T47D (cell line): ENCODE measurements around the gene DPPA3.
"Not testable (repeated sequence)": the region's sequence is repeated elsewhere in the genome, so short reads cannot be mapped to it uniquely, and the experiment has no call there.

ENCODE experiments used
- DNase-seq, 2 experiments: peaks; one replicate each; pipeline versions ENCODE4 v3.0.0 to v3.0.0-alpha.2; 2011 to 2012; ENCODE audit warnings: low read depth in 1 of 2, low spot score in 1 of 2
- JUND ChIP-seq: IDR thresholded peaks from 2 replicates; pipeline ENCODE4 v1.6.1; 2012; ENCODE audit warnings: low read depth
- in situ Hi-C: cut with HindIII; loops from 2 replicates; pipeline ENCODE4 v1.10.0; 2016; ENCODE audit warnings: low sequenced_read_pairs, low pct_unique_long_range_greater_than_20kb

DPPA3 gene

DNA sequence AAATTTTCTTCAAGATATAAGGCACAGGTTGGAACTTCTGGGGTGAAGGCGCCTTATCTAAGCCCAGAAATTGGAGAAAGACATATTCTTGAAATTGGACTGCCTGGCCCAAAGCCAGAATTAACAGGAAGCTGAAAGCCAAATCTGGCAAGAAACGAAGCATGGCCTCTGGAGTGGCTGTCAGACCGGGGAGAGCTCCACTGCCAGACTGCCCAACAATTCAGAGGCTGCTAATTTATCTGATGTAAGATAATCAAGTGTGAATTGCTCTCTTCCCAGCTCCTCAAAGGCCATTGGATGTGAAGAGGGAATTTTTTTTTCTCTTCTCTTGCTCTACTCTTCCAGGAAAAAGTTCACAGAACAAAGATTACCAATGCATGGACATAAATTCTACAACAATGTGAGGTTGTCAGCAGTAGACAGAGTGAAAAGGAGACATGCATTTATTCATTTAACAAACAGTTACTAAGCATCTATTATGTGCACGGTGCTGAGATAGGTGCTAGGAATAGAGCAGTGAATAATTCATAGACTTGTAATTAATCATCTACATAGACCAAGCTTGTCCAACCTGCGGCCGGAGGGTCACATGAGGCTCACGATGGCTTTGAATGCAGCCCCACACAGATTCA, 15.6 kb upstream of the DPPA3 start, which contains the start of gene GDF3:
Gene GDF3 (minus strand): TSS at position 210 of the 632 bp plus-strand sequence. CDS start 47 bp downstream, at position 163.
- in situ Hi-C loops = no loop called here
- no peak for DNase-seq
- no peak for TF ChIP-seq JUND

DNA sequence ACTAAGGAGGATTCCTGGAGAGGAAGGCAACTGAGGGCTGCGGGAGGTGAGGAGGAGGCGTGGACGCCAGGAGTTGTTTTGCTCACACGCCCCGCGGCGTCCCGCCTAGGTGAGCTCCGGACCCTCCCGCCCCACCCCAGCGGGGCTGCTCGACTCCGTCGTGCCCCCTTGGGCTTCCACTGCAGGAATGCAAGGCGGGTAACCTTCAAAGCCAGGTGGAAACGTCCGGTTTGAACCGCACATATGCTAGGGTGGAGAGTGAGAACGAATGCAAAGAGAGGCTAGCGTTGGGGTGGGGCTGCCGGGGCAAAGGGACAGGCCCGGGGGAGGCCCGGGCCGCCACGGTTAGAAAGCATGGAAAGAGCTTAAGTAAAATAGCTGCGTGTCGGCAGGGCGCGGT, 5.4 kb upstream of the DPPA3 start:
- no peak for DNase-seq

DNA sequence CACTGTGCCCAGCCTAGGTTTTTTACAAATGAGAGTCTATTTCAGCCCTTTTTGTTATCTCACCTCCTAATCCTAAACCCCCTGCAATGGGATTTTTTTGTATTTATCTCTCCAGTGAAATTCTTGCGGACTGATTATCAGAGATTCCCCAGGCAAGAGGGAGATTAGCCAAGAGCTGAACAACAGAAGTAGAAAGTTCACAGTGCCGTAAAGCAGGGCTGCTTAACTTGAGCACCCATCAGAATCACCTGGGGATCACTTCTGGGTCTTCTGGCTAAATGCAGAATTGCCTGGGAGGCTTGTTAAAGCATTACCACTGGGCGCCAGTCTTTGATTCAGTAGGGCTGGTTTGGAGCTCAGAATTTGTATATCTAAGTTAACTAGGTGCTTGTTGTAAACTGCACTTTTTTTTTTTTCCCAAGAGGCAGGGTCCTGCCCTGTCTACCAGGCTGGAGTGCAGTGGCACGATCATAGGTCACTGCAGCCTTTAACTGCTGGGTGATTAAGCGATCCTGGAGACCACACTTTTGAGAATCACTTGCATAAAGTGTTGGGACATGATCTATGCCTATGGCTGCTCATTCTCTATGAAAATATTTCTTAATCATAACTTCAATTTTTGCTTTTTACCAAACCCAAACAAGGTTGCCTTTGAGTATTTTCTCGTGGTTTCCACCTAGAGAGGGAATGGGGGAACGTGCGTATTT, 1.1 kb upstream of the DPPA3 start:
- no peak for DNase-seq
- in situ Hi-C loops = no loop called here
- no peak for TF ChIP-seq JUND

More for the DNA sequence above, 5.4 kb upstream of the DPPA3 start:
- no peak for TF ChIP-seq JUND
- in situ Hi-C loops = no loop called here

DNA sequence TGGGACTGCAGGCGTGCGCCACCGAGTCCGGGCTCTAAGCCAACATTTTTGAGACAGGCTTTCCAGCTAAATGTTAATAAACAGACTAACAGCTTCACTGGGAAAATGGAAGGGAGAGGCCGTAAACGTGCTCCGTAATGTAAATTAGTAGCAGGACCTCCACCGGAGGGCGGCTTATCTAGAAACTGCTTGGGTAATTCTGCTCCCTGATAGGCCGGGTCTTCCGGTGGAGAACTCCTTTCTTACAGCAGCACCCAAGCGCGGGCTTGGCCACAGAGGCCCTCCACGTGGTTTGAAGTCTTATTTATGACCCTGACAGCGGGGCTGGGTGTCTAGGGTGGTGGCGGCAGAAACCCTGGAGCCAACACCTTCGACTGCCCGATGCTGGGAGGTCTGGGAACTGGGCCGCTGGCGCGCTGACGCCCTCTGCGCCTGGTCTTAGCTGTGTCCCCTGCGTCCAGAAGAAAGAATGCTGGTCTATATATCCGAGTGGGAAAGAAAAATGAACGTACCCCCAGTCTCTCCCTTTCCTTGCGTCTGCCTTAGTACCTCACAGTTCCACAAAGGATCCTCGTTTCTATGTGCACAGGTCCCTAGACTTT, 1.7 kb downstream of the DPPA3 start:
- in situ Hi-C loops = no loop called here
- DNase-seq = no peak
- TF ChIP-seq JUND = no peak

DNA sequence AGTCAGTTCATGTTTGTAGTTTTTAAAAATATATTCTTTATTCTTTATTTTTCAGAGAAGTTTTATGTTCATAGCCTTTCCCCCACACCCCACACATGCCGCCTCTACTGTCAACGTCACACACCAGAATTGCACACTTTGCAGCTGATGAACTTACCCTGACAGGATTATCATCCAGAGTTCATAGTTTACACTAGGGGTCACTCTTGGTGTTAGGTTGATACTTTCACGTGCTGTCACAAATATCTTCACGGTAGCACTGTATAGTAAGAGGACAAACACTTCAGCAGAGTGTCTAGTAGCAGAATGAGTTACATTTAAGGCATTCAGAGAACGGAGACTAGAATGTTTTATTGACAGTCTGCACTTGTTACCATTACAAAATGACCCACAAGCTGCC, 5.1 kb downstream of the DPPA3 start:
- DNase-seq = peak in 1 of 2 experiments; percentile 6
- no peak for TF ChIP-seq JUND
- in situ Hi-C loops = no loop called here

DNA sequence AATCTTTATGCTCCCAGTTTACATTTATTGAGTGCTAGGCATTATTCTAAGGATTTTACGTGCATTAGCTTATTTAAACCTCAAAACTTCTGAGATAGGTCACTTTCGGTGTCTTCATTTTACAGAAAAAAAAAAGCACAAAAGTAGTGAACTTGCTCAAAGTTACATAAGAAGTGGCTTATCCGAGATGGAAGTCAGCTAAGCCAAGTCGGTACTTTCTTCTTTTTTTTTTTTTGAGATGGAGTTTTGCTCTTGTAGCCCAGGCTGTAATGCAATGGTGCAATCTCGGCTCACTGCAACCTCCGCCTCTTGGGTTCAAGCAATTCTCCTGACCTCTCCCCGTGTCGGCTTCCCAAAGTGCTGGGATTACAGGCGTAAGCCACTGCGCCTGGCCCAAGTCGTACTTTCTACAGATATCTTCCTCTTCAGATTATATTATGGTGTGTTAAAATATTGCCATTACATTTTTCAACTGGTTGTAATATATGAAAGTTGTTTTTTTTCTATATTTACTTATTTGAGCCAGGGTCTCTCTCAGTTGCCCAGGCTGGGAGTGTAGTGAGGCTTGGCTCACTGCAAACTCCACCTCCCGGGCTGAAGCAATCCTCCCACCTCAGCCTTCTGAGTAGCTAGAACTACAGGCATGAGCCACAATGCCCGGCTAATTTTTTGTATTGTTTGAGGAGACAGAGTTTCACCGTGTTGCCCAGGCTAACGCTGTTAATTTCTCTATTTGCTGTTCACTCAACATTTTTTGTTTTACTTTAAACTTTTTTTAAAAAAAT, 8.9 kb downstream of the DPPA3 start:
- no peak for TF ChIP-seq JUND
- DNase-seq = no peak
- in situ Hi-C loops = no loop called here

DNA sequence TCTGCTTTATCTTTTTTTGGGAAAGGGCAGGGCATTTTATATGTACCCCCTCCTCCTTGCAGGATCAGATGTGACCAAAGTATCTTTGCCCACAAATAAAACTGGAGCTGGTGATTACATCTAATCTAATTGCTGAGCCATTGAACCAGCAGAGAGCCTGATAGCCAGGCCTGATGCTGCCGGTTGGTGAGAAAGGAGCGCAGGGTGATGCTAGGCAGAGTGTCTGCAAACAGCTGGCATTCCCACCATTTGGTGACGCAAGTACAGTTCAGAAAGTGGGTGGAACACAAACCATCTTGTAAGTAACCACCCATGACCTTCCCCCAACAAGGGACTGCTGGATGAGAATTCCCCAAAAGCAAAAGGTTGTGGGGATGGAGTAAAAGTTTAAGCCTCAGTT, 12.7 kb downstream of the DPPA3 start:
- DNase-seq = no peak
- in situ Hi-C loops = no loop called here
- TF ChIP-seq JUND = no peak

DNA sequence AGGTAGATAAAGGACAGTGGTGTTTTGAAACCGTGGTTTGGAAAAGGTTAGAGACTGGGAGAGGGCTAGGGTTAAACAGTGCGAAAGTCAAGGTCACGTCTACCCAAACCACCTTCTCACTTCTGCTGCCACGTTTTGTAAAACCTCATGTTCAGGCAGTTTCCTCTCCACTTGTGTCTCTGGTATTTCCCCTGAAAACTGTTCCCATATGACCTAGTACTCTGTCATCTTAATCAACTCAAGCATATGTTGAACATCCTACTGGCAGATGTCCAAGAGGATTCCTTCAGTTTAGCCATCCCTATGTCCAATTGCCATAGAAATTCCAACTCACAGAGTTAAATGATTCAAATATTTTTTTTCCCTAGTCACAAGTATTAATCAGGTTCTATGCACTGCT, 18.5 kb downstream of the DPPA3 start:
- no peak for TF ChIP-seq JUND
- DNase-seq = no peak
- in situ Hi-C loops = no loop called here

DNA sequence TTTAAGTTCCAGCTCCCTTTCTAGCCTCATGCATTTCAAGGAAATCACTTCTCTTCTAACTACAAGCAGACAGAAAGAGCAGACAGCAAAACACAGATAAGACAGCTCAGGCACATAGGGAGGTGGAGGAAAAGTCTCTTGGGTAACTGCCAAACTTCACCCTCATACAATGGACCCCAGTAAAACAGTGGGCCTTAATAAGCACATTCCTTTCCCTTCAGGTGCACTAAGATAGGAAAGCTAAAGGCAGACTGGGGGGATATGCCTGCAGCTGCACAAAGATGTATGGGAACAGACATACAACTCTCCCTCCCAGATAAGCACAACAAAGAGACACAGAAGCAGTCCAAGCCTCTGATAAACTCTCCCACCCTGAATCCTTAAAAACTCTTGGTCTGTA, 19.8 kb downstream of the DPPA3 start:
- in situ Hi-C loops, DNase-seq: not testable (repeated sequence)

DNA sequence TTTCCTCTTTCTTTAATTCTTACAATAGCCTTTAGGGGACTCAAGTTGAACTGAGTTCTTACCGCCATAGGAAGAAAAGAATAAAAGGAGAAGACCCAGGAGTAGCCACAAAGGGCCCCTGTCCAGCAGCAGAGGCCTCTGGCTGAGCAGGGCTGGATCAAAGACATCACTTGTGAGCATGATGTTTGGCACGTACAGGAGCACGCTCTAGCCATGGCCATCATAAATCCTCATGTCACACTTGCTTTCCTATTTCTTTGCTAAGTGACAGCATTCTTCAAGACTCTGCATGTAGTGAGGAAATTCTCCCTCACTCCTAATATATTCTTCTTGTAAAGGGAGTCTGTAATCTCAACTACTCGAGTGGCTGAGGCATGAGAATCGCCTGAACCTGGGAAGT, 20.3 kb downstream of the DPPA3 start:
- no peak for DNase-seq
- no peak for TF ChIP-seq JUND
- in situ Hi-C loops = no loop called here

DNA sequence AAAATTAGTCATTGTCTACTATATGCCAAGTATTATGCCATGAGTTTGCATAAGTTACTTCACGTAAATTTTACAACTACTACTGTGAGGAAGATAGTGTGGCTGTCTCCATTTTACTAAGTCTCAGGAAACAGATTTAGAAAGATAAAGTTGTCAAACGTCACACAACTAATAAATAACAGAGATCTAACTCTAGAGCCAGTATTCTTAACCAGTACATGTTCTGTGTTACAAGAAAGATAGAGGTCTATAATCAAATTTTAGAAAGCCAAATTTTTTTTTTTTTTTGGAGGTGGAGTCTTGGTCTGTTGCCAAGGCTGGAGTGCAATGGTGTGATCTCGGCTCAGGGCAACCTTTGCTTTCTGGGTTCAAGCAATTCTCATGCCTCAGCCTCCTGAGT, 21.8 kb downstream of the DPPA3 start:
- in situ Hi-C loops = no loop called here
- no peak for TF ChIP-seq JUND
- DNase-seq = no peak

DNA sequence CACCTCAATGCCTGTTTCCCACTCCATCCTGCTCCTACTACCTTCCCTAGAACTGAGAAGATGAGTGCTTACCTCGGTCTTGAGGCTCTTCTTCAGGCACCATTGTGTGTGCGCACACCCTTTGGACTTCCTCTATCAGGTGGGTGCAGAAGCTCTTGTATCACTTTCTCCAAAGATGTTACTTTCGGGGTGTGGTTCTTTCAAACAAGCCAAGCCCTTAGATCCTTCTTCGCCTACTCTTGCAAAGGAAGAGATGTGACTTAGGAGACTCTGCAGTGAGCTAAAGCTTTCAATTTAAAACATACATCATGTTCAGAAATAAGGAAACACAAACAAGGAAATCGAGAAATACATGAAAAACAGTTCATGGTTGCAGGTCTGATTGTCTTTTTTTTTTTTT, 36.0 kb downstream of the DPPA3 start, which contains the start of gene CLEC4C:
Gene CLEC4C (minus strand): TSS at position 130 of the 400 bp plus-strand sequence. CDS start 27 bp downstream, at position 103.
- in situ Hi-C loops = no loop called here
- no peak for DNase-seq

More for the DNA sequence above, 36.0 kb downstream of the DPPA3 start, which contains the start of gene CLEC4C:
- no peak for TF ChIP-seq JUND
